Measurements from ENCODE around the gene PCED1B.
"Not testable (repeated sequence)": the region's sequence is repeated elsewhere in the genome, so short reads cannot be mapped to it uniquely, and the experiment has no call there.

The PCED1B gene

GRCh38 chr12:47190905-47191304 lies 111.5 kb downstream of the PCED1B start:
- H3K4me3 ChIP-seq (ENCODE audit: low read depth, low read length): no peak overlapping the region
- DNase-seq (ENCODE audit: low read depth): no peak

DNA sequence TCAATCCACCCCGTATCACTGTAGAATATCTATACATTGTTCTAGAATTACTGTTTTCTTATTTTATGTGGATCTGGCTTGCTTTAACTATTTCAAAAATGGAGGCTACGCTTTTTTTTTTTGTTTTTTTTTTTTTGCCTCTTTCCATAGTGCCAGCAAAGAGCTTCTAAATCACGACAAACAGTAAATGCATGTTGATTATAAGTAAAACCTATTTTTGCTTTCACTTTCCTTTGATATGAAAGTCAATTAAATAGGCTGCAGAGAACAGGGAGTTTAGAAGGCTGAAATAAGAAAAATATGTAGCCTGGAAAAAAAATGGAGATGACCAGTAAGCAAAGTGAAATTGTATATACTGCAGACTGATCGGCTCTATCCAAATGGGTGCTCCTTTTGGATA lies 112.6 kb downstream of the PCED1B start:
- no peak overlapping the region for H3K4me3 ChIP-seq (ENCODE audit: low read depth, low read length)
- DNase-seq (ENCODE audit: low read depth): no peak
- TF ChIP-seq, protein P1, sequence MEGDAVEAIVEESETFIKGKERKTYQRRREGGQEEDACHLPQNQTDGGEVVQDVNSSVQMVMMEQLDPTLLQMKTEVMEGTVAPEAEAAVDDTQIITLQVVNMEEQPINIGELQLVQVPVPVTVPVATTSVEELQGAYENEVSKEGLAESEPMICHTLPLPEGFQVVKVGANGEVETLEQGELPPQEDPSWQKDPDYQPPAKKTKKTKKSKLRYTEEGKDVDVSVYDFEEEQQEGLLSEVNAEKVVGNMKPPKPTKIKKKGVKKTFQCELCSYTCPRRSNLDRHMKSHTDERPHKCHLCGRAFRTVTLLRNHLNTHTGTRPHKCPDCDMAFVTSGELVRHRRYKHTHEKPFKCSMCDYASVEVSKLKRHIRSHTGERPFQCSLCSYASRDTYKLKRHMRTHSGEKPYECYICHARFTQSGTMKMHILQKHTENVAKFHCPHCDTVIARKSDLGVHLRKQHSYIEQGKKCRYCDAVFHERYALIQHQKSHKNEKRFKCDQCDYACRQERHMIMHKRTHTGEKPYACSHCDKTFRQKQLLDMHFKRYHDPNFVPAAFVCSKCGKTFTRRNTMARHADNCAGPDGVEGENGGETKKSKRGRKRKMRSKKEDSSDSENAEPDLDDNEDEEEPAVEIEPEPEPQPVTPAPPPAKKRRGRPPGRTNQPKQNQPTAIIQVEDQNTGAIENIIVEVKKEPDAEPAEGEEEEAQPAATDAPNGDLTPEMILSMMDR (IDR thresholded peaks at IDR 0.05; ENCODE audit: insufficient read depth, low read depth, low read length, missing control alignments): no peak

More at GRCh38 chr12:47190905-47191304, 111.5 kb downstream of the PCED1B start:
- TF ChIP-seq, protein P1 (IDR thresholded peaks at IDR 0.05; ENCODE audit: insufficient read depth, low read depth, low read length, missing control alignments): no peak

DNA sequence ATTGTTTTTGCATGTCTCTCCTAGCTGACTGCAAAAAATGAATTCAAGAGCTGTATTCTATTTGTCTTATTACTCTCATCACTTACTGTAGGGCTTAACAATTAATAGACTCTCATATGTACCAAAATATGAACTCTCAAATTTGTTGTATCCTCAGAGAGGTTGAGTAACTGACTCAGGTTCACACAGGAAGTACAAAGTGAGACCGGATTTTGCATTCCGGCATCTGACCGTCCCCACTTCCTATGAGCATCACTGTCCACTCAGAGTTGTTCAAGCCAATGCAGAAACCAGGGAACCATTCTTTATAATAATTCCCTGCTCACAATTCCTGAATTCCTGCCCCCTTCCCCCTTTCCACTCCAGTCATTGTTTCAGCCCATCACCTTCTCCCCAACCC lies 113.6 kb downstream of the PCED1B start:
- no peak overlapping the region for H3K4me3 ChIP-seq (ENCODE audit: low read depth, low read length)
- TF ChIP-seq, protein P1 (IDR thresholded peaks at IDR 0.05; ENCODE audit: insufficient read depth, low read depth, low read length, missing control alignments): no peak
- DNase-seq (ENCODE audit: low read depth): no peak

GRCh38 chr12:47194501-47194900 lies 115.1 kb downstream of the PCED1B start:
- H3K4me3 ChIP-seq (ENCODE audit: low read depth, low read length): no peak overlapping the region
- peak; percentile 30 for DNase-seq (ENCODE audit: low read depth)
- TF ChIP-seq, protein P1 (IDR thresholded peaks at IDR 0.05; ENCODE audit: insufficient read depth, low read depth, low read length, missing control alignments): no peak

GRCh38 chr12:47200446-47200845 lies 121.0 kb downstream of the PCED1B start:
- H3K4me3 ChIP-seq (ENCODE audit: low read depth, low read length): no peak overlapping the region
- no peak for DNase-seq (ENCODE audit: low read depth)
- TF ChIP-seq, protein P1 (IDR thresholded peaks at IDR 0.05; ENCODE audit: insufficient read depth, low read depth, low read length, missing control alignments): no peak

GRCh38 chr12:47201190-47201589 lies 121.8 kb downstream of the PCED1B start:
- H3K4me3 ChIP-seq (ENCODE audit: low read depth, low read length); DNase-seq (ENCODE audit: low read depth): not testable (repeated sequence)

GRCh38 chr12:47202176-47202575 lies 122.8 kb downstream of the PCED1B start:
- TF ChIP-seq, protein P1 (IDR thresholded peaks at IDR 0.05; ENCODE audit: insufficient read depth, low read depth, low read length, missing control alignments): no peak
- DNase-seq (ENCODE audit: low read depth): no peak
- H3K4me3 ChIP-seq (ENCODE audit: low read depth, low read length): no peak overlapping the region
